Hematopoietic multipotent progenitor cell treated with erythropoietin and hydrocortisone succinate and interleukin-3 and kit ligand, for 8 days (in vitro differentiated cells): ENCODE measurements around the gene CLDN1.

ENCODE experiments used
- DNase-seq: peaks from one replicate; pipeline ENCODE4 v3.0.0-alpha.2; 2015

Gene CLDN1, protein sequence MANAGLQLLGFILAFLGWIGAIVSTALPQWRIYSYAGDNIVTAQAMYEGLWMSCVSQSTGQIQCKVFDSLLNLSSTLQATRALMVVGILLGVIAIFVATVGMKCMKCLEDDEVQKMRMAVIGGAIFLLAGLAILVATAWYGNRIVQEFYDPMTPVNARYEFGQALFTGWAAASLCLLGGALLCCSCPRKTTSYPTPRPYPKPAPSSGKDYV

DNA sequence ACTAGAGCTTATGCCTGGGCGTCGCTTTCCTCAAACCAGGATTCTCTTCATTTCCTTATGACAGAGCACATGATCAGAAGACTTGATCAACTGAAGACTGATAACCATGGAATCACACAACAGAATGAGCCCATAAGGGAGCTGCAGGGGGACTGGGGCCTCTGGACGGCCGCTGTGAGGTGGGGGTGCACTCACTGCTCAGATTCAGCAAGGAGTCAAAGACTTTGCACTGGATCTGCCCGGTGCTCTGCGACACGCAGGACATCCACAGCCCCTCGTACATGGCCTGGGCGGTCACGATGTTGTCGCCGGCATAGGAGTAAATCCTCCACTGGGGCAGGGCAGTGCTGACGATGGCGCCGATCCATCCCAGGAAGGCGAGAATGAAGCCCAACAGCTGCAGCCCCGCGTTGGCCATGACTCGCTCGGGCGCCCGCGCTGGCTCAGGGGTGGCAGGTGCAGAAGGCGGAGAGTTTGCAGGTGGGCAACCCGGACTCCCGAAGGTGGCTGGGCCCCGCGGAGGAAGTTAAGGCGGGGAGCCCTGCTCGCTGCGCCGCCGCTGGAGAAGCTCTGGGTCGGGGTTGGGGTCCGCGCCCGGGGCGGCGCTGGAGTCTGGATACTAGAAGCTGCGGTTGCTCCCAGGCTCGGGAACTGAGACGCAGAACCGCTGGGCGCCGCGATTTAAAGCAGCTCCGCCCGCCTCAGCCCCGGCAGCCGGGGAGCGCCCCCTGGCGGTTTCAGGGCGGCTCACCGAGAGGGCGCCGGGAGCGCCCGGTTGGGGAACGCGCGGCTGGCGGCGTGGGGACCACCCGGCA is at the start of gene CLDN1:
CLDN1 (minus strand) TSS at position 658 of the 815 bp plus-strand sequence; CDS start at position 418, 240 bp downstream.
- peak; percentile 58 for DNase-seq

DNA sequence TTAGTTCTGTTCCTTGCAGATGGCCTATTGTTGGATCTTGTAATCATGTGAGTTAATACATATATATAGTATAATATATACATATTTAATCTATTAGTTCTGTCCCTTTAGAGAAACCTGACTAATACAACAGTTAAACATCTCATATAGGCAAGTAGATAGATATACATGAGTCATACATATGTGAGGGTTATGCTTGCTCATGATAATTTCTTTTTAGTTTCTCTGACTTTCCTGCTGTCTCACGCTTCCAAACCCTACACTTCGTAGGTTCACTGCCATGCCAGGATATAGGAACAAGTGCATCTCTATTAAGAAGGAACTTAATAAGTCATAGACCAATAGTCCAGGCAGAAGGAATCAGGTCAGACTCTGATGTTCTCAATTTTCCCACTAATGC is 48.9 kb upstream of the CLDN1 start:
- no peak for DNase-seq

DNA sequence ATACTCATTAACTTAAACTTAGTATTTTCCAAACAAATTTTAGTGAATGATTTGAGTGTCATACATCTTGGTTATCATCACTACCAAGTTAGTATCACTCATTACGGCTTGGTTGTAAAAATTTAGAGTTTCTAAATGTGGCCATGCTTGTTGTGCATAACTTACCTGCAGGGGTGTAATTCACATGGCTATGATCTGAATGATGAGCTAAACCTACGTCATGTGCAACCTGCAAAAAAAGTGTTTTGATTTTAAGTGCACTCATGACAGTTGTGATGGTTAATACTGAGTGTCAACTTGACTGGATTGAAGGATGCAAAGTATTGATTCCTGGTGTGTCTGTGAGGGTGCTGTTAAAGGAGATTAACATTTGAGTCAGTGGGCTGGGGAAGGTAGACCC is 48.1 kb upstream of the CLDN1 start:
- DNase-seq = no peak

DNA sequence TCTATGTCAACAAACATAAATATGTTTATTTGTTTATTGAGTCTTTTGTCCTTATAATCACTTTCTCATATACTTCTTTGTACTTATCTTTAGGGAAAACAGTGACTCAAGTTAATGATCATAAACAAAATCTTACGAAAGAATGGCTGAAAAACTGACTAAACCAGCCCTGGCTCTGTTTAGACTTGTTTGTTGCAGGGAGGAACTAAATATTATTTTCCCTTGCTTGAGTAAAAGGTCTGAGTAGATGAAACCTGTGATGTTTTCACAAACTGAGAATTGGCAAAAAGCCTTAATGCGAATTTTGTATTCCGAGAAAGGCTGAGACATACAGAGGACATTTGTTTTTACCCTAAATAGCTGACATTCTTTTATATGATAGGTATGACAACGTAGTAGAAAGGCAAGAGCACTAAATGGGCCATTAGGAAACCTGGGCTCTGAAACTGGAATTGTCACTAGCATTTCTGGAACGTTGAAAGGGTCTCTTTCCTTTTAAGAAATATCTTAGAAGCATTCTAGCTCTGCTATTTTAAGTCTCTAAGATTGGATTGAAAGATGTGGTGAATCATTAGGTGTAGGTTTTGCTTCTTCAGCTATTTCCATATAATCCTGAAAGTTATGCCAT is 47.5 kb upstream of the CLDN1 start:
- DNase-seq = no peak

DNA sequence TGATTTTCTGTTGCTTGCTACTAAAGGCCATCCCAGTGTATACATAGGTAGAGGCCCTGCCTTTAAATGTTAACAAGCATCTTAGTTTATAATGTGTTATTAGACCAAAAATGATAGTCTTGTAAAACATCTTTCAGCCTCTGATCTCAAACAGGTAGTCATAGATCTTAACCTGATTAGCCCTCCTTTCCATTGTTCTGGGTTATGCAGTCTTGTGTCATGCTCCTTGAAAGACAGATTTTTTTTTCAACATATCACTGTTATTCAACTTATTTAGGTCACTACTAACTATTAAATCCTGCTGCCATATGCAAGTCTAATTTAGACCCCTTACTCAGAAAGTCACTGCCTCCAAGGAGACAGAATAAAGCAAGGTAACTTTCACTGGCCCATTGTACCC is 46.6 kb upstream of the CLDN1 start:
- DNase-seq = no peak

DNA sequence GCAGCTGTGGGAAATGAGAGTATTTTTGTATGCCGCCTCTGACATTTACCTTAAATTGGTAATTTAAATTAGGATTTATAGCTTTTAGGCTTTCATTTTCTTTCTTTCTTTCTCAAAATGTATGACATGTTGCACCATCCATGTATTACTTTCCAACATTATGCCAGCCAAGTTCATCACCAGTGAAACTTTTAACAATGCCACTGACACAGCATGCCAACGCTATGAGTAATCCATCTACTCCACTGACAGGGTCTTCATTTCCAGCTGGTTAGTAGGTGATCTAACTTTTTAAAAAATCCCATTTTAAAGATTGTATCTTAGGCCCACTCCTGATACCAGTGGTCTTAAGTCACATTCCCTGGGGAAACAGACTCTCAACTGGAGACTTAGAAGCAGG is 43.9 kb upstream of the CLDN1 start:
- no peak for DNase-seq

DNA sequence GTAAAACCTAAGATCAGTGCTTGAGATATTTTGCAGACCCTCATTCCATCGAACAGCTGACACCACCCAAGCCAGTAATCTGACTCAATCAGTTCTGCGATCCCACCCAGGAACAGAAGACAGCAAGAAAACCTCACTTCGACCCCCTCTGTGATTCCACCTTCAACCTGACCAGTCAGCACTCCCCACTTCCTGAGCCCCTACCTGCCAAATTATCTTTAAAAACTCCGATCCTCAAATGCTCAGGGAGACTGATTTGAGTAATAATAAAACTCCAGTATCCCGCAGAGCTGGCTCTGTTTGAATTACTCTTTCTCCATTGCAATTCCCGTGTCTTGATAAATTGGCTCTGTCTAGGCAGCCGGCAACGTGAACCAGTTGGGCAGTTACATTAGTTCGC is 40.0 kb upstream of the CLDN1 start:
- no peak for DNase-seq

DNA sequence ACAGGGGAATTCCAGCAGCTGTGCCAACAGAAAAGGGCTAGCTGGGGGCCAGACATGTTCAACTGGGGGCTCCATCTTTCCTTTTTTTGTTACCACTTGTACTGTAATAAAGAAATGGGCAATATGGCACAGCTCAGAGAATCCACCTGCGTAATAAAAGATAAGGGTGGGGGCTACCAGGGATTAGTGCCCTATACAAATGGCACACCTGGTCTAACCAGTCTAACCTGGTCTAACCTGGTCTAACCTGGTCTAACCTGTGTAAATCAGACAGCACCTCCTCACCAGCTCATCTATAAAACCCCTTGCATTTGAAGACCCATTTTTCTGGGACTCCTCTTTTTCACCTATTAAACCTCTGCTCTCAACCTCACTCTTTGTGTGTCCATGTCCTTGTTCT is 39.5 kb upstream of the CLDN1 start:
- DNase-seq = no peak

DNA sequence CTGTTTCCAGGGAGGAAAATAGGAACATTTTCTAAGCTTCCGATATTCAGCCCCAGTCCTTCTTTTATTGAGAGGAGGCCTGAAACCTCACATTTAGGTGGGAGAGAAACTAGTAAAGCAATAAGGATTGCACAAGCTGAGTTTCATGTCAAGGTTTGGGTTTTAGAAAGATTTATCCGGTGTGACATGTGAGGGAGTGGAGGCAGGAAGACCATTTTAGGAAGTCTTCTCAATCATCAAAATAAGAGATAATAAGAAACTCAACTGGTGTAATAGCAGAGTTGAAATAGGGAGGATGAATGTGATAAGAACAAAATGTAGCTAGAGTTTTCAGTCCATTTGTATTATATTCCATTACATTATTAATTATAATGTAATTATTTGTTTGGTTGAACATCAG is 38.0 kb upstream of the CLDN1 start:
- no peak for DNase-seq

DNA sequence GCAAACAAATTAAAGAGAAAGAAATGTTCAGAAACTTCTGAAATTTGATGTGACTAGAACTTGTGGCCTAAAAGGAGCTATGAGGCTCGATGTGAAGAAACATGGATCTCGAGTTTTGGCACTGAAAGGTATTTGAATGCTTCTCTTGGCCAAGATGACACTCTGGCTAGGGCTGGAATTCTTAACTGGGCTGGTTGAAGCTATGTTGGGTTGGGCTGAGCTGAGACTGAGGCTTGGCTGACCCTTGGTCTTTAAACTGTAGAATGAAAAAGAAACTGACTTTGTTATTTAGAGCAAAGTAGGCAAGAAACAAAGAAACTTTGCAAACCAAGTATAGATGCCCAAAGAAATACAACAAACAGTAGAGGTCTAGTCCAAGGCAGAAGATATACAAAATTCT is 37.6 kb upstream of the CLDN1 start:
- DNase-seq = no peak

DNA sequence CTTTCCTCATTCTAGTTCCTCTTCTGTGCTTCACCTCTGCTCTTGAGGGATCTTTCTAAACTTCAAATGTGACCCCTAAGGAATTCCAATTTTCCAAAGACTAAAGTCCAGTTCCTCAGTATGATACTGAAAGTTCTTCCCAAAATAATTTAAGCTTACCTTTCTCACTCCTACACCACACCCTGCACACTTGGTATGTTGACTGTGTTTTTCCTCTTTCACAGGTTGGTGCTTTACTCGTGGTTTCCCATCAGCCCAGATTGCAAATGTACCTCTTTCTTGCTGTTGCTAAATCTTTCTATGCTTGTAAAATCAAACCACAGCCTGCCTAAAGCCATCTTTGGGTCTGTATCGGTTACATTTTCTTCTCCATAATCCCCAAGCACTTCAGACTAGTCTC is 35.2 kb upstream of the CLDN1 start:
- no peak for DNase-seq

DNA sequence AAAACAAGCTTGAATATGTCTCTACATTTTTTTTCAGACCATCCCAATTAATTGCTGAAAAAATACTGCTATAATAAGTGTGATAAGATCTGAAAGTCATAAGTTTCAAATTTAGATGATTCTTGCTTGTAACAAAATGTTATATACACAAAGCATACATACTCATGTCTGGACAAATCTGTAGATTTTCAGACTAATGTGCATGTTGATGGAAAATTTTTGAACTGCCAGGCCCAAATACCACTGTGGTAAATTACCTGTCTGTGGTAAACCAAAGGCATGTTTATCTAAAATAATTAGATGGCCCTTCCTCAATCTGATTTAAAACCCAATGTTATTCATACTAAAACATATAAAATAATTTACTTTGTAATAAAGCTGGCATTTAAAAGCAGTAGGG is 34.0 kb upstream of the CLDN1 start:
- DNase-seq = no peak

DNA sequence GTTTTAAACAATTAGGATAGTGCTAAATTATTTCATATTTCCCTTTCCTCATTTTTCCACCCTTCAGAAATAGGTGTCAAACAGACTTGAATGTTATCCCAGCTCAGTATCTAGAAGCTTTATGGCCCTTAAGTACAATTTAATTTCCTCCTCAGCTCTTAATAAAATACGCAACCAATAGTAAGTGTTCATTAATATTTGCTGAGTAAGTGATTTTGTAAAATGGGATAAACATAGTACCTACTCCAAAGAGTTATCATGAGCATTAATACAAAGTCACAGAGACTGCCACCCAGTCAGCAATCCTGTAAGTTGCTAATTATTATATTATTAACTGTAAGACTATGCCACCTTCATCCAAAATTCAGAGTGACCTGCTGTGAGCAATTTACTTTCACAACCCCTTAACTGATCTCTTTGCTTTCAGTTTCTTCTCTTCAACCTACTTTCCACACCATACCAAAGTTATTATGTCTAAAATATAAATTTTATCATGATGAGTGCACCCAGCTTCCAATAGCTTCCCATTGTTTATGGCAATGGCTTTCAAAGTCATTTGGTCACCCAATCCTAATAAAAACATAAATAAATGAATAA is 30.7 kb upstream of the CLDN1 start:
- DNase-seq = no peak

DNA sequence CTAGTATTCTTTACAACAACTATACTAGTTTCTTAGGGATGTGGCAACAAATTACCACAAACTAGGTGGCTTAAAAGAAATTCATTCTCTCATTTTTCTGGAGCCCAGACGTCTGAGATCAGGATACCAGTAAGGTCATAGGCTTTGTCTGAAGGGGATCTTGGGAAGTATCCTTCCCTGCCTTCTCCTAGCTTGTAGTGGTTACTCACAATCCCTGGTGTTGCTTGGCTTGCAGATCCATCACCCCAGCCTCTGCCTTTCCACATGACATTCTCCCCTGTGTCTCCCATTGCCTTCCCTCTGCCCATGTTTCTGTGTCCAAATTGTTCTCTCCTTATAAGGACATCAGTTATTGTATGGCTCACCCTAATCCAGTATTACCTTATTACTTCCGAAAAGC is 24.3 kb upstream of the CLDN1 start:
- DNase-seq = no peak

DNA sequence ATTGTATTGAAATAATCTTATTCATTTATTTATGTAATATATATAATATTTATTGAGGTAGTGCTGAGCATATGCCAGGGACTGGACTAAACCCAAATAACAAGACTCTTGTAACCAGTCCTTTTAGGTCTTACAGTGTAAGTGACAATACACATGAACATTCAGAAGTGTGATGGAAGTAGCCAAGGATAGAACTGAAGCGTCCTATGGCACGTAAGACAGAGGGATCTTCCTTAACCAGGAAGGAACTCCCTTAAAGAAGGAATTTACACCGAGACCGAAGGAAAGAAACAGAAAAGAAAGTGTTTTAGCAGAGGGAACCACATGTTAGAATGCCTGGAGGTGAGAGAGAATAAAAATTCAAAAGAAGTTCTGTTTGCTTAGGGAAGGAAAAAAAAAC is 23.6 kb upstream of the CLDN1 start:
- DNase-seq = no peak

DNA sequence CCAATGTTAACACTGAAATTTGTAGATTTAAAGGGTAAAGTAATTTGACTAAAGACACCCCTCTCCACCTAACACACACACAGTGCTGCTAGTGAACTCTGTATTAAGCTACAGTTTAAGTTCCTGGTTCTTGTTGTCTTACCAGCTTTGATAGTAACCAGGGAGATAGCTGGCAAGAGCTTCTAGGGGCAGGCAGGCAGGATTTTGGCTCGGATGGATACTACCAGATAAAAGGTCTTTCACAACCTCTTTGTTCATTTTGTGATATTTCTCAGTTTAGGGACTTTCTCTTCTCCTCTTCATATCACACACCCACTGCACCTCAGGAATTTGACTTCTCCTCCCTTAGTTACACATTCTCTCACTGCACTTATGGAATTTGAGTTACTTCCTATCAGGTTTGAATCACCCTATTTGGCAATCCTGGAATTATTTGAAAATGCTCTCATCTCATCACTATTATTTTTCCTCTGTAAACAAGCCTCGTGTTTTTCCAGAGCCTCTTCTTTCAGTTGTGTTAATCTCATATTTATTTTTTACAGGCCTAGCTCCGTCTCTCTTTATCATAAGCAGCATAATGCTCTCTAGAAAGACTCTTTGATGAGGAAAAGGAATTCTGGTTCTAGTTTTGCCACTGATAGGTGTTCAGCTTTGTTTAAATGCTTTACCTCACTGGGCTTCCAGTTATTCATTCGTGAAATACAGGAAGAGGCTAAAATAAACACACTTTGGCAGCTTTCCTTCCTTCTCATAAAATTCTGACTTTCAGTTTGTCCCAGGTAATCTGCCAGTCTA is 23.0 kb upstream of the CLDN1 start:
- DNase-seq = peak; percentile 92

DNA sequence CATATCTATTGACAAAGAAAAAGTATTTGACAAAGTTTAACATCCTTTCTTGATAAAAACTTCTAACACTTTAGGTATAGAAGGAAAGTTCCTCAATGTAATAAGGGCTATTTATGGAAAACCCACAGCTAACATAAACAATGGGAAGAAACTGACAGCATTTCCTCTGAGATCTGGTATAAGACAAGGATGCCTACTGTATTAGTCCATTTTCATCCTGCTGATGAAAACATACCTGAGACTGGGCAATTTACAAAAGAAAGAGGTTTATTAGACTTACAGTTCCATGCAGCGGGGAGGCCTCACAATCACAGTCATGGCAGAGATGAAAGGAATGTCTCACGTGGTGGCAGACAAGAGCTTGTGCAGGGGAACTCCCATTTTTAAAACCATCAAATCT is 17.8 kb upstream of the CLDN1 start:
- no peak for DNase-seq

DNA sequence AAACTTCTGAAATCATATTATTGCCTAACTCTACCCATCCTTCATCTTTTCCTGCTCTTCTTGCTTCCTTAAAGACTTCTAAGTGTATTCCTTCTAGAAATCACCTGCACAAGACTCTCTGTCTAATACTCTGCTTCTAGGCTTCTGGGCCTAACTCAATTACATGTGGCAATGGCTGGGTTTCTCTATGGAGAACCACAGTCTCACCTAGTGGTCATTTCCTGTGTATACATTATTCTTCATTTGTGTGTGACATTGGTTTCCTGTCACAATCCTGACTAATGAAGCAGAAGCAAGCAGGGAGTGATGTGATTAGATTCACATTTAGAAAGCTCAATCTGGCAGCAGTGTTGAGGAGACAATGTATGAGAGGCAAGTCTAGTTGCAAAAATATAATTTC is 16.9 kb upstream of the CLDN1 start:
- DNase-seq = peak; percentile 51

DNA sequence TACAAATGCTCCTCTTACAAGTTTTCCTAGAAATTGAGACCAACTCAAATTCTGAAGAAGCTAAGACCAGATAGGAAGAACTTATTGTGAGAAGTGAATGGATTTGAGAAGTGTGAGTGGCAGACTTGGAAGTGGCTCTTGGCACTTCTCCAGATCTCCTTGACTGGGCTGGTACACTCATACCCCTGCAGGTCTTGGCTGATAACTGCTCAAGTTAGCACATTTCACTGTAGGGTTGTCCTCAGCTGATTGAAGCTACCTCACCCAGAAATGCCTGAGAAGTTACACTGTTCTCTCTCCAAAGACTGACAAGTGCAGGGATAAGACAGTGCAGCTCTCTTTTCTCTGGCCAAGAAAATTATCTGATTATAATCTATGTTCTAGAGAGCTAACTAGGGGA is 16.5 kb upstream of the CLDN1 start:
- peak; percentile 94 for DNase-seq

DNA sequence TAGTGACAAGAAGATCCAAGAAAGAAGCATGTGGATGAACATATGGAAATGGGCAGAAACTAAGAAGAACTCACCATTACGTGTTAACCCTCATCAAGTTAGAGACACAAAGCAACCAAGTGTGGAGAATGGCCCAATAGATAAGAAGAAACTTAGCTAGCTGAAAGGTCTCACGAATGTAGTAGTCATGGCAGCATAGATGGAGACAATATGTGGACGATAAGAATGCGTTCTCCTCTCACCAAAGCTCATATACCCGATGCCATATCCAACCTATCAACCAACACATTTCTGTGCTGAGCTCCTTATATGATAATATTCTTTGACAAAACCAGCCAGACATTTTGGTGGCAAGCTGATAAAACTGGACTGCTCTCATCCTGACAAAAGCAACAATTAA is 15.1 kb upstream of the CLDN1 start:
- DNase-seq = peak; percentile 78

DNA sequence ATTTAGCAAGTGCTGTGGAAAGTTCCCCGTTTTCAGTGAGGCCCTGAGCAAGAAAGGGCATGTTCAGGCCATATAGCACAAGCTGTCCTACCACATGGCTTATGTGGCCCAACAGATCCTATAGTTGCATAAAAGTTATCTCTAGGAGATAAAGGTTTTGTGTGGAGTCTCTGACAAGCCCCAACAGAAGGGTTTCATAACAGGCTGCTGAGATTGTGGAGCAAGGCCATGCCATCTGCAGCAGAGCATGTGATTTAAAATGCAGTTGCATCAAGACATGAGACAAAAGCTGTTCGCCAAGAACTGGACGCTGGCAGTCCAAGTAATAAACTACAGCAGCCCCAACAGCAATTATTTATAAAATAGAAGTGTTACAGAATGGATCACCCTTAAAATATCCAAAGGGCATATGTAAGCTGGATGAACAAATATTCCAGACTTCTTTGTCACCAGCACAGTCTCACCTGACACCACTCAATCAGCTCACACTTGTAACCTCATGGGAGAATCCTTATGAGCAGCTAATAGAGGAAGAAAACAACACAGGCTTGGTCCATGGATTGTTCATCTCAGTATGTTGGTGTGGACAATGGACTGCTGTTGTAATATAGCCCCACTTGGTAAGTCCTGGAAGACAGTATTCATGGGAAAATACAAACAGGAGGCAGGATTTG is 14.4 kb upstream of the CLDN1 start:
- DNase-seq = peak; percentile 18

DNA sequence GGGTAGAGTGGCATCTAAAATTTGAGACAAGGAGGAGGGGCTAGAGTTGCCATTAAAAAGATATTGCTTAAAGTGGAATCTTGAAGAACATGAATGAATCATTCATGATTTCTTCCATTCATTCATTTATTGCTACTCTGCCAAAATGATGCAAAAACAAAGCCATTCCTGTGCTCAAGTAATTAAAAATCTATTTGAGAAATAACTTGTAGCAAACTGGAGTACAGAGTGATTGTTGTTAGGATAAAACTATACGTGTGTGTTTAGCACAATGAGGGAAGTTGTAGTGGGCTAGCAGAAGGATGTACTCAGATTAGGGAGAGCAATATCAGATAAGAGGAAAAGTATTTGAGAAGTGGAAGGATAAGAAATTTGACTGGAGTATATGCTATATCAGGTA is 11.7 kb upstream of the CLDN1 start:
- no peak for DNase-seq
